GM23248 (cell line): ENCODE results near the gene KAZN. TPM values are rescaled to one million over a fixed set of nuclear protein-coding genes. Genes with fewer than 3 reads are reported as not detected.

Experiments used
- DNase-seq: peaks from one replicate; pipeline ENCODE4 v3.0.0-alpha.2; 2015
- H2AFZ ChIP-seq: fragments of 200-600 bp; sonication (generic); 2 replicates; pipeline ENCODE4 v1.6.1; 2016; ENCODE audit warnings: antibody characterized with exemption
- H3F3A ChIP-seq: fragments of 200-600 bp; sonication (generic); 2 replicates; pipeline ENCODE4 v1.6.1; 2016; ENCODE audit warnings: mild to moderate bottlenecking, antibody characterized with exemption, mixed run types; ENCODE audit not compliant: insufficient read depth
- H3K27ac ChIP-seq: fragments of 200-600 bp; sonication (generic); 2 replicates; pipeline ENCODE4 v1.5.1; 2016; ENCODE audit warnings: mild to moderate bottlenecking
- H3K27me3 ChIP-seq: fragments of 200-600 bp; sonication (generic); replicated peaks from 2 replicates; pipeline ENCODE4 v1.6.1; 2016; ENCODE audit warnings: mild to moderate bottlenecking; ENCODE audit not compliant: insufficient read depth
- H3K36me3 ChIP-seq: fragments of 200-600 bp; sonication (generic); 2 replicates; pipeline ENCODE4 v1.6.1; 2016; ENCODE audit warnings: low read depth, mild to moderate bottlenecking
- H3K4me1 ChIP-seq: fragments of 200-600 bp; sonication (generic); 2 replicates; pipeline ENCODE4 v1.6.1; 2016; ENCODE audit warnings: mild to moderate bottlenecking; ENCODE audit not compliant: insufficient read depth
- H3K4me2 ChIP-seq: fragments of 200-600 bp; sonication (generic); one replicate; pipeline ENCODE4 v1.6.1; 2016; ENCODE audit warnings: mild to moderate bottlenecking; ENCODE audit not compliant: unreplicated experiment
- H3K4me3 ChIP-seq: fragments of 200-600 bp; sonication (generic); 2 replicates; pipeline ENCODE4 v1.5.1; 2016; ENCODE audit warnings: mild to moderate bottlenecking
- H3K79me2 ChIP-seq: fragments of 200-600 bp; sonication (generic); 2 replicates; pipeline ENCODE4 v1.6.1; 2016; ENCODE audit warnings: mild to moderate bottlenecking; ENCODE audit not compliant: insufficient read depth
- H3K9ac ChIP-seq: fragments of 200-600 bp; sonication (generic); 2 replicates; pipeline ENCODE4 v1.6.1; 2016; ENCODE audit warnings: mild to moderate bottlenecking
- H3K9me2 ChIP-seq: fragments of 200-600 bp; sonication (generic); 2 replicates; pipeline ENCODE4 v1.6.1; 2016; ENCODE audit warnings: mixed run types, mild to moderate bottlenecking, moderate library complexity; ENCODE audit not compliant: insufficient read depth
- H3K9me3 ChIP-seq: fragments of 200-600 bp; sonication (generic); one replicate; pipeline ENCODE4 v1.6.1; 2017; ENCODE audit warnings: low read depth
- H4K20me1 ChIP-seq: fragments of 200-600 bp; sonication (generic); 2 replicates; pipeline ENCODE4 v1.6.0; 2016; ENCODE audit not compliant: insufficient read depth
- EZH2 ChIP-seq: fragments of 200-600 bp; sonication (generic); IDR thresholded peaks from 2 replicates; pipeline ENCODE4 v1.6.1; 2018; ENCODE audit warnings: antibody characterized with exemption, mild to moderate bottlenecking; ENCODE audit not compliant: insufficient read depth, poor library complexity, severe bottlenecking
- EZH2phosphoT487 ChIP-seq: fragments of 200-600 bp; sonication (generic); IDR thresholded peaks from 2 replicates; pipeline ENCODE4 v1.6.1; 2018; ENCODE audit warnings: antibody characterized with exemption, moderate library complexity, mild to moderate bottlenecking, low read depth; ENCODE audit not compliant: insufficient read depth
- WGBS, 2 experiments: methylation state at CpG; one replicate each; pipeline ENCODE4 v1.1.6; 2015 to 2017; ENCODE audit warnings: low lambda C conversion rate in 2 of 2, low coverage in 1 of 2; ENCODE audit errors: missing lambda C conversion rate in 2 of 2; 5-methylcytosine and 5-hydroxymethylcytosine counted together
- in situ Hi-C: fragments of 300-500 bp; cut with MboI; formaldehyde crosslinking; loops from 2 replicates; pipeline ENCODE4 v1.15.0; 2020
- polyA plus RNA-seq: library from polyadenylated mRNA; unstranded; fragments of >200 nt; fragmentation: Nextera tagmentation; extraction: Ambion mirVana; gene quantifications from 2 replicates; pipeline ENCODE4 v1.2.1, GENCODE V29; 2016
- total RNA-seq: library from RNA; depleted of rRNA; stranded (reverse); fragments of >200 nt; shearing (Covaris generic); gene quantifications from 2 replicates; pipeline ENCODE4 v1.2.3, GENCODE V29; 2014

KAZN gene
- total and polyA plus RNA-seq, 2 experiments from 2014 or later = 4.9 to 7.2 TPM

DNA sequence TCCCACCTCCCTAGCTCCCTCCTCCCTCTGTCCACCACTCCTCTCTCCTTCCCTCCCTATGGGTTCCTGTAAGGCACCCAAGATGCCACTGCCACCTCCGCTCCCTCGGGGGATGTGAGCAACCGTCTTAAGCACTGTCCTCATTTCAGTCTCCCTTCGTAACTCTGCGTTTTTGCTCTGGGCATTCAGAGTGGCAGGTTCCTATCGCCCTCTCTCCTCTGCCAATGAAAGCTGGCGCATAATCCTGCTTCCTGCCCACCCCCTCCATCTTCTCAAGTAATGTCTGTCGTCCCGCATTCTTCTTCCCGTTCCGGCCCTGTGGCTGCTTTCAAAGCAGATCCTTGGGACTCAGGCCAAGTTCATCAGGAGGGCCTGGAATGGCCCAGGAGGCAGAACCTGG lies 301.2 kb downstream of the KAZN start:
- Histone ChIP-seq H3K36me3 (no peaks in the 10 kb centered on the region), H3K9me2 (no peaks in the 10 kb centered on the region), H3K27ac (no peak overlapping the region), H3K9me3 (no peaks in the 10 kb centered on the region), H3K9ac (no peak overlapping the region), H3K4me3 (no peak overlapping the region), H3K27me3 (no peaks in the 10 kb centered on the region), H3K4me2 (no peak overlapping the region), H2AFZ (no peak overlapping the region), H3K79me2 (no peaks in the 10 kb centered on the region), H3F3A (no peaks in the 10 kb centered on the region), H4K20me1 (no peaks in the 10 kb centered on the region), H3K4me1 (no peaks in the 10 kb centered on the region)
- in situ Hi-C loops = no loop called here
- TF ChIP-seq EZH2phosphoT487 = no peak
- no peak for TF ChIP-seq EZH2
- 84 to 86% methylated on average over 11 of the region's 11 CpGs for WGBS, 2 experiments
- no peak for DNase-seq

DNA sequence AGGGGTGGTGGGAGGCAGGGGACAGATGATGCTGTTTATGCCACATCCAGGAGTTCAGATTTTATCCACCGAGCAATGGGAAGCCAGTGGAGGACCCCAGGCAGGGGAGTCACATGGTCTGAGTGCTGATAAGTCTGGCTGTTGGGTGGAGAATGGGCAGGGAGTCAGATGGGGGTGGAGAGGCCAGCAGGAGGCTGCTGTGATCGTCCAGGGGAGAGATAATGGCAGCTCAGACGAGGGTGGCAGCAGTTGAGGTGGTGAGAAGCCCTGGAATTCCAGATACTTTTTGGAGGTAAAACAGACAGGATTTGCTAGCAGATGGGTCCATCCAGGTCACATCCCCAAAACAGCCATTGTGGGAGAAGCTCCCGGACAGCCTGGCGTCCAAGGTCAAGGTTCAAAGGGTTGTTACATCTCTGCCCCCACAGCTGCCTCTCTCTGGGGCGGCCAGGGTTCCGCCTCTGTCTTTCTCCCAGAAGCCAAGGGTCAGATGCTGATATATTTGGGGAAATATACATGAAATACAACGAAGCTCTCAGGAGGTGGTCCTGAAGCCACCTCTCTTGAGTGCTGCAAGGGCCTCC lies 303.0 kb downstream of the KAZN start:
- Histone ChIP-seq H3K4me3 (no peak overlapping the region), H3K9me2 (no peaks in the 10 kb centered on the region), H4K20me1 (no peaks in the 10 kb centered on the region), H3K27ac (no peak overlapping the region), H3K27me3 (no peaks in the 10 kb centered on the region), H3K4me2 (no peak overlapping the region), H3K9ac (no peak overlapping the region), H3K36me3 (no peaks in the 10 kb centered on the region), H3K9me3 (no peaks in the 10 kb centered on the region), H3K79me2 (no peaks in the 10 kb centered on the region), H2AFZ (no peak overlapping the region), H3F3A (no peaks in the 10 kb centered on the region), H3K4me1 (no peaks in the 10 kb centered on the region)
- DNase-seq = no peak
- in situ Hi-C loops = no loop called here
- WGBS, 2 experiments = 69 to 71% methylated on average over 8 of the region's 8 CpGs
- TF ChIP-seq EZH2 (no peak), EZH2phosphoT487 (no peak)

DNA sequence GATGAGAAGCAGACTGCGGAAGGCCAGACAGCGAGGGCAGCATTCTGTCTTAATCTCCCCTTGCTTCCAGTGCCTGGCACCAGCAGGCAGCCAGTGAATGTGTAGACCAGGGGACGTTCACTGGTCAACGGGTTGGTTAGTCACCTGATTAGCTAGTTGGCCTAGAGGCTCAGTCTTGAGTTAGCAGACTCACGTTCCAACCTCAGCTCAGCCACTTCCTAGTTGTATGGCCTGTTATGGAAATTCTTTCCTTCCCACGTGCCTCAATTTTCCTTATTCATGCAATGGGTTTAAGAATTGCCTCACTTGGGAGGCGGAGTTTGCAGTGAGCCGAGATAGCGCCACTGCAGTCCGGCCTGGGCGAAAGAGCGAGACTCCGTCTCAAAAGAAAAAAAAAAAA lies 305.4 kb downstream of the KAZN start:
- 51 to 53% methylated on average over 13 of the region's 13 CpGs for WGBS, 2 experiments

DNA sequence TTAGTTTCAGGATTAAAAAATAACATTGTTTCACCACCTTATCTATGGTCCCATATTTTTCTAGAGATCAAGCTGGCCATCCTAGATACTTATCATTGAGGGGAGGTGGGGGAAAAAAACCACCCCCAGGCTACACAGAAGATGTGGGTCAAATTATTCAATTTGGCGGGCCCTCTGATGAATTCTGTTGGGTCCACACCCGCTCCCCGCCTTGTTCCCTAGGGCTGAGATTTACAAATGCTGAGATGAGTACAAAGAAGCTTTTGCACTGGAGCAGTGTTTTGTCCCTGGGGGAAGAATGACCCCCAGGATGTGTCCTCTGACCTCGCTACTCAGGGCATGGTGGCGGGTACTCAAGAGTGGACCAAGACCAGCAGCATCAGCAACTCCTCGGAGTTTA lies 308.2 kb downstream of the KAZN start:
- Histone ChIP-seq H3K9me3 (no peaks in the 10 kb centered on the region), H3K4me2 (no peak overlapping the region), H4K20me1 (no peaks in the 10 kb centered on the region), H3K9me2 (no peaks in the 10 kb centered on the region), H3K36me3 (no peaks in the 10 kb centered on the region), H3K27ac (no peak overlapping the region), H3K9ac (no peak overlapping the region), H3K4me3 (no peak overlapping the region), H2AFZ (no peak overlapping the region), H3K27me3 (no peaks in the 10 kb centered on the region), H3K4me1 (0 out of 2 replicates have a peak, but pooled peaks cover 4% of the 10 kb centered on the region), H3K79me2 (no peaks in the 10 kb centered on the region), H3F3A (no peaks in the 10 kb centered on the region)
- in situ Hi-C loops = no loop called here
- no peak for DNase-seq
- TF ChIP-seq EZH2 = no peak
- TF ChIP-seq EZH2phosphoT487 = no peak
- 92% methylated on average over 6 of the region's 6 CpGs for WGBS, 2 experiments

More for the DNA sequence above, 305.4 kb downstream of the KAZN start:
- in situ Hi-C loops = no loop called here
- H3K27me3 ChIP-seq = no peaks in the 10 kb centered on the region
- H3K4me2 ChIP-seq = no peak overlapping the region
- H3K9me3 ChIP-seq = no peaks in the 10 kb centered on the region
- H3K4me1 ChIP-seq = no peaks in the 10 kb centered on the region
- H3K9me2 ChIP-seq = no peaks in the 10 kb centered on the region
- H2AFZ ChIP-seq = no peak overlapping the region
- H3K4me3 ChIP-seq = no peak overlapping the region
- DNase-seq = no peak
- H3K79me2 ChIP-seq = no peaks in the 10 kb centered on the region
- no peaks in the 10 kb centered on the region for H3K36me3 ChIP-seq
- H3F3A ChIP-seq = no peaks in the 10 kb centered on the region
- no peak overlapping the region for H3K27ac ChIP-seq
- TF ChIP-seq EZH2 = no peak
- TF ChIP-seq EZH2phosphoT487 = no peak
- no peaks in the 10 kb centered on the region for H4K20me1 ChIP-seq
- no peak overlapping the region for H3K9ac ChIP-seq
